Measurements from ENCODE around the gene EIF4E2. TPM values are rescaled to one million over a fixed set of nuclear protein-coding genes. Genes with fewer than 3 reads are reported as not detected.

The EIF4E2 gene
- total RNA-seq, 1 donor from 2014 or later, result 112 TPM

DNA sequence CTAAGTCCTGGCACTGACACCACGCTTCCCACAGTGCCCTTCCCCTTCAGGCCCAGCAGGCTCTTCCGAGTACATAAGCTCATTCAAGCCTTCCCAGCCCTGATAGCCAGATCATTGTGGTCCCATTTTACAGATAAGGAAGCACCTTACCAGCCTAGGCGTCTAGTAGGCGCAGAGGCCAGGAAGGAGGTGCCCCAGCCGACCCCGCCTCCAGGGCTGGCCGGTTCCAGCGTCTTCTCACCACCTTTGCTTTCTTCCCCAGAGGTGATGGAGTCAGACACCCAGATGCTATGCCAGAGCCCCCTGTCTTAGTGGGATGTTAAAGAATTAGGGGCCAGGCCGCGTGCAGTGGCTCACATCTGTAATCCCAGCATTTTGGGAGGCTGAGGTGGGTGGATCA is 54.0 kb downstream of the EIF4E2 start:
- DNase-seq, result no peak

DNA sequence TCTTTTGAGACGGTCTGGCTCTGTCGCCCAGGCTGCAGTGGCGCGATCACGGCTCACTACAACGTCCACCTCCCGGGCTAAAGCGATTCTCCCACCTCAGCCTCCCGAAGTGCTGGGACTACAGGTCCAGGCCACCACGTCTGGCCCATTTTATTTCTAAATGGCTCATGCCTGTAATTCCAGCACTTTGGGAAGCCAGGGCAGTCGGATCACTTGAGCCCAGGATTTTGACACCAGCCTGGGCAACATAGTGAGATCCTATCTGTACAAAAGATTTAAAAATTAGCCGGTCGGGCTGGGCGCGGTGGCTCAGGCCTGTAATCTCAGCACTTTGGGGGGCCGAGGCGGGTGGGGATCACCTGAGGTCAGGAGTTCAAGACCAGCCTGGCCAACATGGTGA is 56.5 kb downstream of the EIF4E2 start:
- no peak for DNase-seq

- no peak for DNase-seq
Observed at GRCh38 chr2:232609607-232610006, 59.1 kb downstream of the EIF4E2 start.

- no peak for DNase-seq
Observed at GRCh38 chr2:232610081-232610480, 59.6 kb downstream of the EIF4E2 start.

GRCh38 chr2:232611061-232611460 is 60.6 kb downstream of the EIF4E2 start:
- DNase-seq, result no peak

- peak; percentile 47 for DNase-seq
Observed at GRCh38 chr2:232611559-232612218, 61.2 kb downstream of the EIF4E2 start.

DNA sequence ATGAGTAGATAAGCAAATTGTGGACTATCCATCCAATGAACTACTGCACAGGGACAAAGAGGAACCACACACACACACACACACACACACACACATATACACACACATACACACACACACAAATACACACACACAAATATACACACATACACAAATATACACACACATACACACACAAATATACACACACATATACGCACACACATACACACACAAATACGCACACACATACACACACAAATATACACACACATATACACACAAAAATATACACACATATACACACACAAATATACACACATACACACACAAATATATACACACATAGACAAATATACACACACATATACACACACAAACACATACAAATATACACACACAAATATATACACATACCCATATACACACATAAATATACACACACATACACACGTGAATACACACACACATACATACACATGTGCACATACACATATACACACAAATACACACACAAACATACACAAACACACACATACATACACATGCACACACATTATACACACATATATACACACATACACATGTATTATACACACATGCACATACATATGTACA is 63.1 kb downstream of the EIF4E2 start:
- DNase-seq, result no peak

DNA sequence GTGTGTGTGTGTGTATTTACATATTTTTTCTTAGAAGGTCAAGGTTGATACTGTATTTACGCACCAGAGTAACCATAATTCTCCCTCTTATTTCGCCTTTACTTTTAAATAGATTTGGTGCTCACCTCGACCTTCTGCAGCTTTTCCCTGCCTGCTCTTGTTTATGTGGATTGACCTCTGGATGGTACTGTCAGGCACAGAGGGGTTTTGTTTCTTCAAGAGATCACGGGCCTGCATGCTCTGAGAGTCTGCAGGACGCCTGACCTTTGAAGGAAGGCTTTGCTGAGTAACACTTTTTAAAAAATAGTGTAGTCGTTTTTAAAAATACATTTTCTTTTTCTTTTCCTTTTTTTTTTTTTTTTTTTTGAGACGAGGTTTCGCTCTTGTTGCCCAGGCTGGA is 64.8 kb downstream of the EIF4E2 start:
- DNase-seq, result no peak

Other genes with a start within 250 kb of the EIF4E2 start
- gene ALPP, start 171.9 kb upstream of the EIF4E2 start, total RNA-seq, result not detected in 2 replicates
- 0.05 TPM in 1 of 2 replicates, not detected in the other for gene ALPG, start 143.8 kb upstream of the EIF4E2 start, total RNA-seq
- gene ALPI, start 94.5 kb upstream of the EIF4E2 start, total RNA-seq, result not detected in 2 replicates
- not detected in 2 replicates for gene ECEL1, start 62.9 kb upstream of the EIF4E2 start, total RNA-seq
- gene PRSS56, start 30.3 kb upstream of the EIF4E2 start, total RNA-seq, result not detected in 2 replicates
- not detected in 2 replicates for gene CHRND, start 24.5 kb upstream of the EIF4E2 start, total RNA-seq
- gene CHRNG, start 11.0 kb upstream of the EIF4E2 start, total RNA-seq, result not detected in 2 replicates
- gene TIGD1, start 132 bp upstream of the EIF4E2 start, total RNA-seq, result 1.3 and 1.5 TPM in 2 replicates
- gene EFHD1, start 82.9 kb downstream of the EIF4E2 start, total RNA-seq, result 0.14 and 0.17 TPM in 2 replicates
- 54.4 and 57.2 TPM in 2 replicates for gene GIGYF2, start 146.6 kb downstream of the EIF4E2 start, total RNA-seq
- not detected in 2 replicates for gene KCNJ13, start 225.9 kb downstream of the EIF4E2 start, total RNA-seq

All from dermis blood vessel endothelial cell (primary cell).